ENCODE measurements around the gene DCST1. TPM values are rescaled to one million over a fixed set of nuclear protein-coding genes. Genes with fewer than 3 reads are reported as not detected.
A peak's percentile ranks its signal among the peaks of the same experiment; 100 is the strongest.

The DCST1 gene
- total and polyA plus RNA-seq, 2 experiments from 2014 or later = not detected

DNA sequence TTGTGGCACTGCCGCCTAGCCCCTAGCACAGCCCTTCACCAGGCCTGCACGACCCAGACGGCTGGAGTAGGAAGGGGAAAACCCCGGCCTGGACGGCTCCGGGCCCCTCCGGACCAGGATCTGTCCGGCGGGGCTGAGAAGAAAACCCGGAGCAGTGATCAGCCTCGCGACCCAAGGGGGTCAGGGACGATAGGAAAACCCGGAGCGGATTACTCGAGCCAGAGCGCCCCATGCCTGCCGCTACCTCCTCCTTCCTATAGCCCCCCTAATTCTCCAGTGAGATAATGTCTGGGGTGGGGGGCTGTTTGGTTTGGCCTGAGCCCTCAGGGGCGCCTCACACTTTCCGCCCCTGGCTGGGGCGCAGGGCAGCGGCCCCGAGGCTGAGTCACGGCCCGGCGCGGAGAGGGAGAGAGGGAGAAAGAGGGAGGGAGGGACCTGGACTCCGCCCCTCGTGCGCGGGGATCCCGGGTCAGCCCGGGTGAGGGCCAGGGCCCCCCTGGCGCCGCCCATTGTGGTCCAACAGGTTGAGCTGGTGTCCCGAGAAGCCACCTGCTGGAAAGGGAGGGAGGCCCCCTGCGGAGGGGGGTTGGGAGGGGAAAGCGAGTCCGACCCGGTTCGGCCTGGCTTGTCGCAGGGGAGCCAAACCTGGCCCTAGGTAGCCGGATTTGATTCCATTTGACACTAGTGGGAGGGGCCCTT is 32.7 kb upstream of the DCST1 start:
- Histone ChIP-seq H3K9me2 (ENCODE audit: insufficient read depth) (no peaks in the 10 kb centered on the region), H3K4me2 (ENCODE audit: unreplicated experiment) (peak overlapping the region; percentile 89), H3K36me3 (ENCODE audit: low read depth) (no peaks in the 10 kb centered on the region), H3K9me3 (ENCODE audit: low read depth) (no peaks in the 10 kb centered on the region), H3K27me3 (replicated peaks; ENCODE audit: insufficient read depth) (no peaks in the 10 kb centered on the region), H3K4me3 (peak overlapping the region; percentile 80), H3K4me1 (ENCODE audit: insufficient read depth) (peaks cover 25% of the 10 kb centered on the region), H4K20me1 (ENCODE audit: insufficient read depth) (no peaks in the 10 kb centered on the region), H3F3A (ENCODE audit: insufficient read depth) (peaks cover 4% of the 10 kb centered on the region; the same call in 1 of the 2 replicates), H3K79me2 (ENCODE audit: insufficient read depth) (peaks cover 30% of the 10 kb centered on the region), H3K9ac (peak overlapping the region; percentile 75), H2AFZ (peak overlapping the region; percentile 69), H3K27ac (peak overlapping the region; percentile 67)
- peak; percentile 92 for DNase-seq
- 1 to 2% methylated on average over 31 to 43 of the region's 43 CpGs for WGBS, 2 experiments (ENCODE audit: low coverage in 1 of 2, low lambda C conversion rate in 2 of 2, missing lambda C conversion rate in 2 of 2)
- in situ Hi-C loops (cut with MboI) = no loop called here
- TF ChIP-seq EZH2 (IDR thresholded peaks at IDR 0.05; ENCODE audit: insufficient read depth, poor library complexity, severe bottlenecking) (no peak), EZH2phosphoT487 (IDR thresholded peaks at IDR 0.05; ENCODE audit: insufficient read depth, low read depth) (no peak)

DNA sequence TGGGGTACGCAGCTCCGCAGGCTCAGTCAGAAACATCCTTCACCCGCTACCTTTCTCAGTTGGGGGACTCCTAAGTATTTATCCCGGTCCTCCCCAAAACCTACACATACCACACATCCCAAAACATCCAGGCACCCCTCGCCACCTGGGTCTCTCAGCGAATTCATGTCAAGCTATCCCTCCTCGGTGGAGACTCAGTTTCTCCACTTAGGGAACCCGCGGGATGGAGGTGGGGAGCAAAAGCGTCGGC is 32.3 kb upstream of the DCST1 start:
- Histone ChIP-seq H3K27me3 (replicated peaks; ENCODE audit: insufficient read depth) (no peaks in the 10 kb centered on the region), H4K20me1 (ENCODE audit: insufficient read depth) (no peaks in the 10 kb centered on the region), H3K27ac (peak overlapping the region; percentile 67), H3K9me3 (ENCODE audit: low read depth) (no peaks in the 10 kb centered on the region), H3K9ac (peak overlapping the region; percentile 75), H3K9me2 (ENCODE audit: insufficient read depth) (no peaks in the 10 kb centered on the region), H3K4me3 (peak overlapping the region; percentile 80), H3K4me2 (ENCODE audit: unreplicated experiment) (peak overlapping the region; percentile 89), H3K36me3 (ENCODE audit: low read depth) (no peaks in the 10 kb centered on the region), H2AFZ (peak overlapping the region; percentile 69), H3K4me1 (ENCODE audit: insufficient read depth) (peaks cover 27% of the 10 kb centered on the region), H3K79me2 (ENCODE audit: insufficient read depth) (peaks cover 35% of the 10 kb centered on the region), H3F3A (ENCODE audit: insufficient read depth) (no peaks in the 10 kb centered on the region)
- DNase-seq = no peak
- TF ChIP-seq EZH2 (IDR thresholded peaks at IDR 0.05; ENCODE audit: insufficient read depth, poor library complexity, severe bottlenecking) (no peak), EZH2phosphoT487 (IDR thresholded peaks at IDR 0.05; ENCODE audit: insufficient read depth, low read depth) (no peak)
- WGBS, 2 experiments (ENCODE audit: low coverage in 1 of 2, low lambda C conversion rate in 2 of 2, missing lambda C conversion rate in 2 of 2) = 0 to 2% methylated on average over 8 to 11 of the region's 11 CpGs
- in situ Hi-C loops (cut with MboI) = no loop called here

DNA sequence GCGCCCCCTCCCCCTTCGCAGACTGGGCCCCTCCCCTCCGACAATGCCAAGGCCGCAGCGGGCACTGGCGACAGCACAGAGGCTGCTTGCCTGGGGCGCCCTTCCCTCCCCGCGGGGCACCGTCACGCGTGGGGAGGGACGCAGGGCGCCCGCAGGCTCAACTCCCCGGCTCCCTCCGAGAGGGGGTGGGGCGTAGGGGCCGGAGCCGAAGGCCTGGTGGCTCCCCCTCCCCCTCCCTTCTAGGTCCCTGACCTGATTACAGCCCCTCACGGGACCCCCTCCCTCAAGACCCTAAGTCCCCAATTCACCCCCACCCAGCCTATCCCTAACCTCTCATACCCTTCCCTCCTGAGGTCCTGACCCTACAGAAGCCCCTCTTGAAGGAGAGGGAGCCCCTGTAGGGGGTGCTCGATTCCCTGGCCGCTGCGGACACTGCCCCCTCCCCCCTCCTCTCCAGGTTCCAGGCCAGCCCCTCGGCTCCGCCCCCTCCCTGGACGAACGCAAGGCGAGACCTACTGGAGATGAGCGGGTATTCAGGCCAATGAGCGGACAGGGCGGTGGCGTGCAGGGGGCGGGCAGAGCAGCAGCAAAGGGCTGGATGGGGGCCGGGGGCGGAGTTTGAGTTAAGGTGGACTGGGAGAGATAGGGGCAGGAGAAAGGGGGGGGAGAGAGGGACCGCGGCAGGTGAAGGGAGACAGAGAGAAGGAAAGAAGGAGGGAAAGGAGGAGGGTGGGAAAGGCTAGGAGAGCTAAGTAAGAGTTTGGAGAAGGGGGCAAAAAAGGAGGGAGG is 31.8 kb upstream of the DCST1 start:
- TF ChIP-seq EZH2phosphoT487 (IDR thresholded peaks at IDR 0.05; ENCODE audit: insufficient read depth, low read depth) (no peak), EZH2 (IDR thresholded peaks at IDR 0.05; ENCODE audit: insufficient read depth, poor library complexity, severe bottlenecking) (no peak)
- in situ Hi-C loops (cut with MboI) = no loop called here
- H3K9me2 ChIP-seq (ENCODE audit: insufficient read depth) = no peaks in the 10 kb centered on the region
- DNase-seq = peak; percentile 100
- peak overlapping the region; percentile 89 for H3K4me2 ChIP-seq (ENCODE audit: unreplicated experiment)
- H3K9ac ChIP-seq = peak overlapping the region; percentile 75
- peak overlapping the region; percentile 80 for H3K4me3 ChIP-seq
- peak overlapping the region; percentile 67 for H3K27ac ChIP-seq
- no peaks in the 10 kb centered on the region for H3F3A ChIP-seq (ENCODE audit: insufficient read depth)
- H3K79me2 ChIP-seq (ENCODE audit: insufficient read depth) = peaks cover 40% of the 10 kb centered on the region
- H4K20me1 ChIP-seq (ENCODE audit: insufficient read depth) = no peaks in the 10 kb centered on the region
- H2AFZ ChIP-seq = peak overlapping the region; percentile 69
- H3K4me1 ChIP-seq (ENCODE audit: insufficient read depth) = peaks cover 27% of the 10 kb centered on the region
- no peaks in the 10 kb centered on the region for H3K36me3 ChIP-seq (ENCODE audit: low read depth)
- no peaks in the 10 kb centered on the region for H3K9me3 ChIP-seq (ENCODE audit: low read depth)
- WGBS, 2 experiments (ENCODE audit: low coverage in 1 of 2, low lambda C conversion rate in 2 of 2, missing lambda C conversion rate in 2 of 2) = 1% methylated on average over 20 to 33 of the region's 38 CpGs
- H3K27me3 ChIP-seq (replicated peaks; ENCODE audit: insufficient read depth) = no peaks in the 10 kb centered on the region

DNA sequence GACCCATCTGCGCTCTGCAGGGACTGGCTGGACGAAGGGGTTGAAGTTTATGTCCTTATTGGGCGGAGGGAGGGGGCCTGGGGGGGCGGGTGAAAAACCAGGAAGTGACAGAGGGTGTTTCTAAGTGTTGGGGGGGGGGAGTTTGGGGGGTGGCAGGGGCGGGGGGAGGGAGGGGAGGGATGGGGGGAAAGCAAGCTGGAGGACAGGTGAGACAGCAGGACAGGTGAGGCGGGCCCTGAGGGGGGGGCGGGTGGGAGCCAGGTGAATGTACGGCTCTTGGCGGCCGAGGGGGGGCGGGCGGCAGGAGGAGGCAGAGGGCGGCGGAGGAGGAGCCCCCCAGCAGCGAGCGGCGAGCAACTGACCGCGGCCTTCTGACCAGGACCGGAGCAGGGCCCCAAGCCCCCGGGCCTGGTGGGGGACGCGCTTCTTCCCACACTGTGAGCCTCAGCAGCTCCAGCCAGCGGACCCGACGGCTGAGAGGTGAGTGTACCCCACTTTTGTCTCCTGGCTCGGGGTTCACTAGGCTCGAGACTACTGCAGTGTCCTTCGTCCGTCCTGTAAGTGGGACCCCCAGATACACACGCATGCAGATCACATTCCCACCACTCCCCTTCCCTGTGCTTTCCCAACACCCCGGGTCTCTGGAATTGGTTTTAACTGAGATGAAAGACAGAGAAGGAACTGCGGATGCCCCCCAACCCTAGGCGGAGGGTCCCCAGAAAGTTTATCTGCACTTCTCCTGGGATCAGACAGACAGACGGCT is 31.0 kb upstream of the DCST1 start, which contains the start of gene ZBTB7B:
Gene ZBTB7B (plus strand): TSS at position 339 of the 763 bp plus-strand sequence. CDS start 11,859 bp downstream, outside the sequence.
- peak; percentile 57 for DNase-seq
- Histone ChIP-seq H3K9me3 (ENCODE audit: low read depth) (no peaks in the 10 kb centered on the region), H3K36me3 (ENCODE audit: low read depth) (no peaks in the 10 kb centered on the region), H3K4me1 (ENCODE audit: insufficient read depth) (peaks cover 27% of the 10 kb centered on the region), H3K27me3 (replicated peaks; ENCODE audit: insufficient read depth) (no peaks in the 10 kb centered on the region), H3K9ac (peak within 1 kb of the TSS; percentile 86), H4K20me1 (ENCODE audit: insufficient read depth) (no peaks in the 10 kb centered on the region), H3K79me2 (ENCODE audit: insufficient read depth) (peaks cover 48% of the 10 kb centered on the region), H3K4me2 (ENCODE audit: unreplicated experiment) (peak within 1 kb of the TSS; percentile 94), H3K4me3 (peak within 1 kb of the TSS; percentile 98), H3K27ac (peak within 1 kb of the TSS; percentile 67), H3K9me2 (ENCODE audit: insufficient read depth) (no peaks in the 10 kb centered on the region), H2AFZ (peak within 1 kb of the TSS; percentile 71), H3F3A (ENCODE audit: insufficient read depth) (no peaks in the 10 kb centered on the region)
- TF ChIP-seq EZH2 (IDR thresholded peaks at IDR 0.05; ENCODE audit: insufficient read depth, poor library complexity, severe bottlenecking) = no peak
- TF ChIP-seq EZH2phosphoT487 (IDR thresholded peaks at IDR 0.05; ENCODE audit: insufficient read depth, low read depth) = no peak
- WGBS, 2 experiments (ENCODE audit: low coverage in 1 of 2, low lambda C conversion rate in 2 of 2, missing lambda C conversion rate in 2 of 2) = 1 to 2% methylated on average over 12 to 35 of the region's 35 CpGs
- in situ Hi-C loops (cut with MboI) = no loop called here

Data from GM23248 (cell line).